Muscle of back (tissue), 11 donors: ENCODE data around the gene GREB1. TPM values are rescaled to one million over a fixed set of nuclear protein-coding genes. Genes with fewer than 3 reads are reported as not detected.

Experiments
- DNase-seq, 3 donors: peaks; one replicate each; pipeline versions ENCODE4 v3.0.0 to v3.0.0-alpha.2; 2013
- polyA plus RNA-seq, 10 donors: library from polyadenylated mRNA; unstranded; fragments of 120-200 nt; gene quantifications; one replicate each; pipeline ENCODE4 v1.2.1, GENCODE V29; 2013; ENCODE audit not compliant: insufficient read length in 10 of 10

Gene GREB1
- polyA plus RNA-seq, 10 donors: 7.9 to 22.3 (median 10.9) TPM

- DNase-seq: no peak
Observed at GRCh38 chr2:11558214-11558886, 24.5 kb downstream of the GREB1 start.

DNA sequence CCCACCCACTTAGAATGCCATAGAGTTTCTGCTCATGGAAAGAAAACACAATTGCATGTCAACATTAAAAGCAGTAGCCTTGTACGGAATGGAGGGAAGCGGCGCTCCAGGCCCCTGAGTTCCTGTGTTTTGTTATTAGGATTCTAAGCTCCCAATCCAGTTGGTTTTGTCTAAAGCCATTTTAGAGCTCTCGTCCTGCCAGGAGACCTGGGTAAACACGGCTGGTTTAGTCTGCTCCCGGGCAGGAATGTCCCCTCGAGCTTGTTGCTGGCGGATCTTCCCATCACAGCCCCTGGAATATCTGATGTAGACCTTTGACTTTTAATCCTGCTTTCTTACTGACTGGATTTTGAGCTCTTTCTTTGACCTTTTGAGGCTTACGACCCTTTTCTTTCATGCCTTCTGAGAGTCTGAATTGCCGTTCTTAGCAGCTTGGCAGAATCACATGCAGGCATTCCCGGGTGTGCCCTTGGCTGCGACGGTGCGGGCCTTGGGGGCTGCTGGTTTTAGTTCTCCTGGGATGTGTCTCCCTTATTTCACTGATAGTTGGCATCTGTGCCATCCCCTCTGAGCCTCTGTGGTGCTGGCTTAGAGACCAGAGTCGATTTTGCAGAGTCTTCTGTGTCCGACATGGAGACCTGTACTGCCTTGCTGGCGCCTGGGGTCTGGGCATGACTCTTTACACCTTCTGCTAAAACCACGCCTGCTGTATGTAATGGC lies 25.4 kb downstream of the GREB1 start:
- DNase-seq: no peak

DNA sequence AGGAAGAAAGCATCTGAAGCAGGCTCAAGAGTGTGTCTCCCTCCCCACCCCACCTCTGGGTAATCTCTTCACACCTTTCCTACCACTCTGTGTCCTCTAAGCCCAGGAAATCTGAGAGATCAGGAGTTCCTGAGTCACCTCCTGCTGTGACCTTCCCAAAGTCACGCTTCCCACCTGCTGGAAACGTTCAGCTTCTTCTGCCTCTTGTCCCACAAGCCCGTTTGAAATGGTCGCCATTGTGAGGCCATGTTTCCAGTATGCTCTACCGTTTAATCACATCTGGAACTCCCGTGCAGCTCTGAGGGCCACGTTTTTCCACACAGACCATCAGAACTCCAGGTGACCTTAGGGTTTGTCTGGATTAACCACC lies 25.9 kb downstream of the GREB1 start:
- DNase-seq: no peak

- no peak for DNase-seq
Observed at GRCh38 chr2:11560806-11561205, 27.0 kb downstream of the GREB1 start.

GRCh38 chr2:11562011-11562410 lies 28.2 kb downstream of the GREB1 start:
- DNase-seq: no peak

GRCh38 chr2:11562476-11562875 lies 28.6 kb downstream of the GREB1 start:
- DNase-seq: no peak

GRCh38 chr2:11563784-11564666 lies 30.2 kb downstream of the GREB1 start:
- DNase-seq: no peak

- no peak for DNase-seq
Observed at GRCh38 chr2:11564816-11565567, 31.1 kb downstream of the GREB1 start.

DNA sequence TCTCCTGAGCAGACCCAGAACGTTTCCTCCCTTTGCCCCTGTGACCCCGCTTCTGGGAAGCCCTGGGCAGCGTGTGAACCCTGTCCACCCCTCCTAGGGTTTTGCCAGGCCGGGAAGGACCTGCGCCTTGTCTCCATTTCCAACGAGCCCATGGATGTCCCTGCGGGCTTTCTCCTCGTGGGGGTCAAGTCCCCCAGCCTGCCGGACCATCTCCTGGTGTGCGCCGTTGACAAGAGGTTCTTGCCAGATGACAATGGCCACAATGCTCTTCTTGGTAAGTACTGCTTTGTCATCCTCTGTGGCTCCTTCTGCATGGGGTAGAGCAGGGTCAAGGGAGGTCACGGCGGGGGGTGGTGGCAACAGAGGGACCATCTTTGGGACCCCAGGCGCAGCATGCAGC lies 32.5 kb downstream of the GREB1 start:
- no peak for DNase-seq

DNA sequence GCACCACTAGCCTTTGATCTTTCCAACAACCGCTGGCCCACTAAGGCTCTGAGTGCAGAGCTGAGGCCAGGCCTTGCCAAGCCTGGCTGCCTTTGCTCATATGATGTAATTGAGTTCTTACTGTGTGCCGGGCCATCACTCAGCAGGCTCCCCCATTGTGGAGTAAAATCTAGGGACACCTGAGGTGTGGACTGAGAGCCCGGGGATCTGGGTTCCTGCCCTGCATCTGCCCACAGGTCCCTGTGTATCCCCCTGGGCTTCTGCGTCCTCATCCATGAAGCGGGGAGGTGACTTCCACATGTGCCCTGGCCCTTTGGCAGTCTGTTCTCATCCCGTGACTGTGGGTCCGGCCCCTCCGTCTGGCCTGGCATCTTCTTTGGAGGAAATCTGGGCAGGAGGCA lies 33.8 kb downstream of the GREB1 start:
- no peak for DNase-seq

DNA sequence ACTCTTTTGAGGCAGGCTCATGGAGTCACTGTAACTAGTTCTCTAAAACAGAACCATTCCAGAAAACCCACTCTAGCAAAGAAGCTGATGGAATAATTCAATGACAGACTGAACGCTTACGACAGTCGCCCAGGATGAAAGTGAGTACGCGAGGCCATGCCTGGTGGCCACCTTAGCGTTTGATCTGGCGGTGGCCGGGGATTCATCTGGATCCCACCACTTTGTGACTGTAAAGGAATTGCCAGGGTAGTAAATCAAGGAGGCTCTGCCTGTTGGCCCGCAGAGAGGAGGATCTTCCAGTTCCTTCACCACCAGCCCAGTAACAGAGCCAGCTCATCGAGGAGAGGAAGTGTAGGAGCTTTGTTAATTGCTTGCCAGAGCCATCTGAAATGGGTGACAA lies 34.6 kb downstream of the GREB1 start:
- DNase-seq: no peak

GRCh38 chr2:11569636-11570035 lies 35.8 kb downstream of the GREB1 start:
- DNase-seq: no peak

- DNase-seq: peak in 1 of 3 donors; percentile 28
Observed at GRCh38 chr2:11571170-11571569, 37.3 kb downstream of the GREB1 start.

- DNase-seq: no peak
Observed at GRCh38 chr2:11572996-11573395, 39.2 kb downstream of the GREB1 start.

GRCh38 chr2:11573418-11574175 lies 39.8 kb downstream of the GREB1 start:
- peak in 1 of 3 donors; percentile 21 for DNase-seq

GRCh38 chr2:11574176-11575046 lies 40.6 kb downstream of the GREB1 start:
- no peak for DNase-seq

DNA sequence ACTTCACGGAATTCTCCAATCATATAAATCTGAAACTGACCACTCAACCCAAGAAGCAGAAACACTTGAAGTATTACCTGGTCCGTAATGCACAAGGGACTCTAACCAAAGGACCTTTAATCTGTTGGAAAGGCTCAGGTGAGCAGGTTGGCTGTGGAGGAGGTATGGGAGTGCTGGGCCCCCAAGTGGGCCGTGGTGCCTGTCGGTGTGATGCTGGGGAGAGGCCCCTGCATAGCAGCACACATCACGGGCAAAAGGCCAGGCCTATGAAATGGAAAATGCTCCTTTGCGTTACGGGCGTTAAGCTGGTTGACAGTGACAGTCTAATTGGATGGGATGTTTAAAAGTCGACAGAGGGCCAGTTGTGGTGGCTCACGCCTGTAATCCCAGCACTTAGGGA lies 42.6 kb downstream of the GREB1 start:
- no peak for DNase-seq

- no peak for DNase-seq
Observed at GRCh38 chr2:11577101-11577883, 43.4 kb downstream of the GREB1 start.
